ENCODE measurements around the gene SARDH.
"Not testable (repeated sequence)": the region's sequence is repeated elsewhere in the genome, so short reads cannot be mapped to it uniquely, and the experiment has no call there.

The SARDH gene

DNA sequence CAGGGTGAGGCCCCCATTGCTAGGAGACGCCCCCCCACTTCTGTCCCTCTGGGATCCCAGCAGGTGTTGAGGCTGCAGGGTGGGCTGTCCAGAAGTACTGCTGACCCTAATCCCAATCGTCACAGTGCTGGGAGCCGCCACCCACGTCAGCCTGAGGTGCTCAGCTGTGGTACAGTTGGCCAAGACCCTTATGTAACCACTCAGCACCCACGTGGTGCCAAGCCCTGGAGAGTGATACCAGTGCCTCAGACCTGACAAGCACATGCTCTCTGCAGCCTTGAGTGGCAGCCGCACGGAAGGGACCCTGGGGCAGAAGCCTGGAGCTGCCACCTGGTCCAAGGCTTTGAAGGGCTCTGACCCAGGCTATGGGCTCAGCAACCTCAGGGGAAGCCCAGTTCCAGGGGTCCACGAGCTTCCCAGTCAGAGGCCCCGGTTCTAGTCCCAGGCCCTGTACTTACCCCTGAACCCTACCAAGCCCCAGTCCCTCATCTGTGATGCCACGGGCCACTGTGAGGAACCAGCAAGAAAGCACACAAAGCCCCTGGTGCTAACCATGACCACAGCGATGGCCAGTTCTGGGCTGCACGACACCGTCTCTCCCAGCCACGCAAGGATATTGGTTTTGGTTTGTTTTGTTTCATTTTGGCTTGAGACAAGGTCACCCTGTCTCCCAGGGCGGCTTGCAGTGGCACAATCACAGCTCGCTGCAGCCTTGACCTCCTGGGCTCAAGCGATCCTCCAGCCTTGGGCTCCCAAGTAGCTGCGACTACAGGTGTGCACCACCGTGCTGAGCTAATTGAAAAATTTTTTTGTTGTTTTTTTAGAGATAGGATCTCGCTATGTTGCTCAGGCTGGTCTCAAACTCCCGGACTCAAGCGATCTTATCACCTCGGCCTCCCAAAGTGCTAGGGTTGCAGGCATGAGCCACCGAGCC lies 51.2 kb downstream of the SARDH start:
- no peak for DNase-seq (ENCODE audit: extremely low read depth in 1 of 2, low read depth in 1 of 2)

DNA sequence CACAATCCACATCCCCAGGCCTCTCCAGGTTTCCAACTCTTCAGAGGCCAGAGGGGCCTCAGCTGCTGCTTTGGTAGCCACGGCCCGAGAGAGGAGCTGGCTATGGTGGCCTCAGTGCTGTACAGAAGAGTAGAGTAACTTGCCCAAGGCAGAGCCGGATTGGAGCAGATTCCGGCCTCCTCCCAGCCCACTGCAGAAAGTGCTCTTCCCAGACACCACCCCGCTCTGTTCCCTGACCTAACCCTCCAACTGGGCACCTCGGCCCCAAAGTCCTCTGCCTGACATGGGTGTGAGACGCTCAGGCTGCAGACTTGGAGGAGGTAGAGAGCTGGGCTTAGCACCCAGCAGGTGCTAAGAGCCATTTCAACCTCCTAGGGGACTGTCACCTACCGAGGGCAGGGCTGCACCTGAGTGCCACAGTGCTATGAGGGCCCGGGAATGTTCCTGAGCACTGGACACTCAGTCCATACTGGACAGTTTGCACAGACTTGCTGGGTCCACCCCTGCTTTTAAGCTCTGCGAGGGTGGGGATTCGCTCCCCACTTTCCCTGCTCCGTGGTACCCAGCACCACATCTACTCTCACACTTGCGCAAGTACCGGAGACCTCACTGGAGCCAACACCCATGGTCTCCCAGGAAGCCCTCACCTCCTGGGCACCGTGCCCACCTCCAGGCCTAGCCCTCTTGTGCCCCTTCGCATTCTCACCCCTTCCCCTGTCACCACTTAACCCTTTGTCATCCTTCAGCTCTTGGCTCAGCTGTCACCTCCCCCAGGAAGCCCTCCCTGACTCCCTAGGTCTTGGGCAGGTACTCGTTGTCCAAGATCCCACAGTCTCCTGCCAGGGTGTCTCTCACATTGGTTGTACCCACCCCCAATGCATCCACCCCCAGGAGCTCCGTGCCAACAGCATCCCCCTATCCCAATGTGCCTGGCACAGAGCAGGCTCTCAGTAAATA lies 52.2 kb downstream of the SARDH start:
- no peak for DNase-seq (ENCODE audit: extremely low read depth in 1 of 2, low read depth in 1 of 2)

DNA sequence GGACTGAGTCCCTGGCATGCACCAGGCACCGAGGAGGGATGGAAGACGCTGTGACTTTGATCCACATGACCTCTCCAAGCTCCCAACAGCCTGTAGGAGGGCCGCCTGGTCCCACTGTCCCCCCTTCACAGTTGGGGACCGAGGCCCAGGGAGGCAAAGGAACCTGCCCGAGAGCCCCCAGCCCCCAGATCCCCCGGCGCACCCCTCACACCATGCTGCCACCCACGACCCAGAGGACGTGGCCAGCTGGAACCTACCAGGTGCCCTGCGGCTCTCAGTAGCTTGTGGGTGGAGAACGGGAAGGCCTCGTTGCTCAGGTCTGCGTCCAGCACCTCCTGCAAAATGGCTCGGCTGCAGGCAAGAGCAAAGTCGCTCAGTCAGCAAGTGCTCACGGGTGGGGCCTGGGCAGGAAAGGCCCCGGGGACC lies 53.2 kb downstream of the SARDH start:
- no peak for DNase-seq (ENCODE audit: extremely low read depth in 1 of 2, low read depth in 1 of 2)

DNA sequence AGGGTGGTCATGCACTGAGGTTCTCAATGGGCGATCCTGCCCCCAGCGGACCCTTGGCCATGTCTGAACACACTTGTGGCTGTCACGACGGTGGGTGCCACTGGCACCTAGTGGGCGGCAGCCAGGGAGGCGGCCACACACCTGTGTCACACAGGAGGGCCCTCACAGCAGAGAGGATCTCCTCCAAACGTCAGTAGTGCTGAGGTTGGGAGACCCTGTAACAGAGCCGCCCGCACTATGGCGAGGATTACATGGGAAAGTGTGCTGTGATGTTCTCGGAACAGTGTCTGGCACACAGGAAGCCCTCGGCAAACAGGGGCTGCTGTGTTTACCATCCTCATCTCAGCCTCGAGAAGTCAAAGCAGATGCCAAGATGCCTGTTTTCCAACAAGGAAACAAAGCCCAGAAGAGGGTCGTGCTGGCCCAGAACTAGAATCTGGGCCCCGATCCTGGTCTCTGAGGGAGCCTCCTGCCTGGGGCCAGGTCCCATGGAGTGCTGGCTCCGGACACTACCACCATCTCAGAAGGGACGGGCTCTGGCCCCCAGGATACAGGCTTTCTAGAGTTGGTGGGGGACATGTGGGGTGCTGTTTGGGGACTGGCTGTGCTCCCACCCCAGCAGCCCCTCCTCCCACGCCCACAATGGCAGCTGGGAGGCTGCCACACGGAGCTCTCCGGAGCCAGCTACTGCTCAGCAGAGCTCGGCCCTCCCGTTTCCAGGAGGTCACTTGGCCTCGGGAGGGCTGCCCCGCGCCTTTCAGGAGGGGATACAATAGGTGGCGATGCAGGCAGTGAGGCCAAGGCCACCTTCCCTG lies 53.8 kb downstream of the SARDH start:
- DNase-seq (ENCODE audit: extremely low read depth in 1 of 2, low read depth in 1 of 2), result no peak

DNA sequence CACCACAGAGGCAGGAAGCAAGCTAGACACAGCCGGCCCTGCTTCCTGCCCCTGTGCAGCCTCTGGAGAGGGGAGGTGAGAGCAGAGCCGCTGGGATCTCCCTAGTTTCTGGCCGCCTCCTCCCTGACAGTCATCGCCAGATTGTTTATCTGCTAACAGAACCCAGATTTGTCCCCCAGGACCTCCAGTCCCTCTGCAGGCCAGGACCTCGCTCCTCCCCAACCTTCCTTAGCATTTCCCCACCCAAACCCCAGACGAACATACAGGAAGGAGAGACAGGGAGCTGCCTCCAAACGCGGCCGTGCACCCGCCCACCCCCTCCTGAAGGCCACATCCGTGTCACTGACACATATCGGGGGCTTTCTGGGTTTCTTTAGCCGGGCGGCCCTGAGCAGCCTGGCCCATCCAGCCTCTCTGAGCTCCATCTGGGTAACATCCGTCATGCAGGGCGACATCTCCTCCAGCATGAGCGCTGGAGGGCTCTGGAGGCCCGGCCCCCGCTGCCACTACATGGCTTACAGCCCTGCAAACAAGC lies 54.5 kb downstream of the SARDH start:
- peak; percentile 44 to 48 for DNase-seq (ENCODE audit: extremely low read depth in 1 of 2, low read depth in 1 of 2)

DNA sequence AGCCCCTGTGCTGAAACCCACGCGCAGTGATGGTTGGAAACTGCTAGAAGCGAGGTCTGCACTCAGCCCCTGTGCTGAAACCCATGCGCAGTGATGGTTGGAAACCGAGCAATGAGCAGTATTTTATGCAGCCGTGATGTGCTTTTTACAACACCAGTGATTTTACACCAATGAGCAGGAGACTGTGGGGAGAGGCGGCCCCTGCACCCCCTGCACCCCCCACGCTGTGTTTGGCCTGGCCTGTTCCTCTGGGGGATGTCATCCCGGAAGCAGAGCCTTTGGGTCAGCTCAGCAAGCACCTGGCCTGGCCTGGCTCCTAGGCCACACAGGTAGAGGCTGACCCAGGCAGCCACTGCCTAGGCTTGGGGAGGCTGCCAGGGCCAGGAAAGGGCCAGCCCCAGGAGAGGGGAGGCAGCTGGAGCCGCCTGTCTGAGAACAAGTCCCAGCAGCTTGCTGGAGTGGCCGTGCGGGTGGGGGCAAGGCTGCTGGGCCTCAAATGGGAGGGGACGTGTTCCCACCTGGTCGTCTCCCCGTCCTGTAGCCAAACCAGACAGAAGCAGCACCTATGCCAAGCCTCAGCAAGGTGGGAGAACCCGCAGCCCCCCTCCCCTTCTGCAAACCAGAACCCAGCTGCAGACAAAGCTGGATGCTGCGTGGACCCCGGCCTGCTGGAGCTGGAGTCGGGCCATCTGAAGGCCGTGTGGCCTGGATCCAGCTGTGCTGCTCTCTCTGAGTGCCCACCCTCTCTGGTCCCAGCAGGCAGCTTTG lies 55.1 kb downstream of the SARDH start:
- no peak for DNase-seq (ENCODE audit: extremely low read depth in 1 of 2, low read depth in 1 of 2)

DNA sequence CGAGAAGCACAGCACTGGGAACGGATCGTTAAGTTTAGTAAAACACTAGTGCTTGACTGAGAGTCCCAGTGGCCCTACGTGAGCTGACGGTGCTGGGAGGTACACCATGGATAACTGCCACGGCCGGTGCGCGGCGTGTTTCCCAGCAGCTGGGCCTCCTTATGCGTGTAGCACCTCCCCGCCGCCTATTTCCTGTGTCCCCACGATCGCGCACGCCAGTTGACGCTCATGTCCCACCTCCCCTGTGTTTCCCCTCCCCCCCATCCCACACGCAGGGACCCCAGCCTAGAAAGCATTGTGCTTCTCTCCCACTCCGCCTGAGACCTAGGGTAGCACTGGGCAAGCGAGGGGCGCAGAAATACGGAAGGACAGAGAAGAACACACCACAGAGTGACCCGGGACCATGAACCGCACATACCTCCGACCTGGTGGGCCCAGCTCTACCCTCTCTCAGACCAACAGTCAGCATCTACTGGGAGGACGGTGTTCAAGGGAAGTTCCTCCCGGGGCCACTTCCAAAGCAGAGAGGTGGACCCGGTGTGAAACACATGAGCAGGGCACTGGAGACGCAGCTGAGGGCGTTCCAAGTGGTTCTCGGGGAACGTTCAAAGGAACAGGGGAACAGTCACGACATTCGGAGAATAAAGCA lies 56.4 kb downstream of the SARDH start:
- DNase-seq (ENCODE audit: extremely low read depth in 1 of 2, low read depth in 1 of 2), result no peak

DNA sequence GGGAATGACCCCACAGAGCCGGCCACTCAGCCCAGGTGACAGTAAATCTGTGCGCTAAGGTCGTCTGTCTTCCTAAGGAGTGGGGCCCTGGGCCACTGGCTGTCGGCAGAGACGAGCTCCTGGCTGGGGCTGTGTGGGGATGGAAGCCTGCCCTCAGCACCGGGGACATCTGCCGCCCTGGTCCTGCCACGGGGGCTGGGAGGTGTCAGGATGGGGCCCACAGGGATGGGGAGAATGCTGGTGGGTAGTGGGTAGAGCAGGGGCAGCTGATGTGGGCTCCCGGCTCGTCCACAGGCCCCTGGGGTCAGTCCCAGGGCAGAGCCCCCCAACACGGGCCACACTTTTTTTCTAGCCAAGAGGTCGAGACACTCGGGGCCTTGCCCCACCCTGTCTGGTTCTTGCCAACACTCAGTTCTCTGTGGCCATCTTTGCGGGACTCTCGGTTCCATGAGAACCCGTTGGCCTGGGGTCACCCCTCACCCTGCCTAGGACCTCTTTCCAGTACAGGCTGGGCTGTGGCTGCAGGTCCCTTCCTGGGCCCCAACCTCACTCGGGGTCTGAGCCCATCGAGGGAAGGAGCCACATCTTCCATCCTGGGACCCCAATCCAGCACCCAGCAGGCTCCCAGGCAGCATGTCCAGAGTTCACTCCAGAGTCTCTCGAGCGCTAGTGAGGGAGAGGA lies 57.0 kb downstream of the SARDH start:
- no peak for DNase-seq (ENCODE audit: extremely low read depth in 1 of 2, low read depth in 1 of 2)

DNA sequence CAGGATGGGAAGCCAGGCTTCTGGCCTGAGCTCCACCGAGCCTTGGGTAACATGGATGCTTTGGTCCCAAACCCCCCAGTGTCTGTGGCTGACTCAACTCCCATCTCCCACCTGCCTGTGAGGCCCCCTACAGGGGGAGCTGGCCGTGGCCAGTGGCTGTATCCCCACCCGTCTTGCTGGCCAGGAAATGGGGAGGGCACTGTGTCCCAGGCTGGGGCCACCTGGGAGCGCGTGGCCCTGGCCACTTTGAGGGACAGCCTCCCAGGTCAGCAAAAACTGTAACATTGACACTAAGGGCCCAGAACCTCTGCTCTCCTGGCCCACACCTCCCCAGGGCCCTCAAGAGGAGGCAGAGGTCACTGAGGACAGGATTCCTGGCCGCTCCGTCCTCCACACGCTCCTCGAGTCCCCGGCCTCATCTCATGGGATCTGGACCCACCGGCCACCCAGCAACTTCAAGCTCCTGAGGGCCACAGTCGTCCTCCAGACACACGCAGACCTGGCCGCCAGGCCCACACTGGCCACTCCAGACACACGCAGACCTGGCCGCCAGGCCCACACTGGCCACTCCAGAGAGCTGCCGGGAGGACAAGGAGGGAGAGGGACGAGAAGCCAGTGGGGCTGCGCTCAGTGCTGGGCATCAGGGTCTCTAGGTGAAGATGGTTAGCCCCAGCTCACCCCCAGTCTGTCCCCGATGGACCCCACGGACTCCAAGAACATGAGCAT lies 57.7 kb downstream of the SARDH start:
- DNase-seq (ENCODE audit: extremely low read depth in 1 of 2, low read depth in 1 of 2), result no peak

DNA sequence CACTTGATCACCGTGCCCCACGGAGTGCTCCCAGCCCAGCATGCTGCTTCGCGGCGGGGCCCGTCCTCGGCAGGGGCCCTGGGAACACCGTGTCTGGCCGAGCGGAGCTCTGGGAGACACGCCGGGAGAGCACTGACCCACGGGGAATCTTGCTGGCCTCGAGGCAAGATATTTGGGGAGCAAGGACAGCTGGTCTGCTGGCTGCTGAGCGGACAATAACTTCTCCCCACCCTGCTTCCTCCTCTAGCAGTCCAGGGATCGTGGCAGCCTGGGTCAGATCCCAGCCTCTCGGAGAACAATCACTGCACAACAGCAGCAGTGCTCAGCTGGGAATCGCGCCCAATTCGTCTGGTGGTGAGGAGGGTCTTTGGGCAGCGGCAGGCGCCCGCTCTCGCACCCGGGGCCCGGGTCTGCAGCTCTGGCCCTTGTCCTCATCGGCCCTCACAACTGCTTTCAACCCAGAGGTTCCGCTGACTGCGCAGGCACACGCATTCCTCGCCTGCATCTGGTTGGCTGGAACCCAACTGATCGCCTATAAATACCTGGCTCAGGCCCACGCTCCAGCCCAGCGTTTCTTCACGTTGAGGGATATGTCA lies 58.6 kb downstream of the SARDH start:
- DNase-seq (ENCODE audit: extremely low read depth in 1 of 2, low read depth in 1 of 2), result no peak

DNA sequence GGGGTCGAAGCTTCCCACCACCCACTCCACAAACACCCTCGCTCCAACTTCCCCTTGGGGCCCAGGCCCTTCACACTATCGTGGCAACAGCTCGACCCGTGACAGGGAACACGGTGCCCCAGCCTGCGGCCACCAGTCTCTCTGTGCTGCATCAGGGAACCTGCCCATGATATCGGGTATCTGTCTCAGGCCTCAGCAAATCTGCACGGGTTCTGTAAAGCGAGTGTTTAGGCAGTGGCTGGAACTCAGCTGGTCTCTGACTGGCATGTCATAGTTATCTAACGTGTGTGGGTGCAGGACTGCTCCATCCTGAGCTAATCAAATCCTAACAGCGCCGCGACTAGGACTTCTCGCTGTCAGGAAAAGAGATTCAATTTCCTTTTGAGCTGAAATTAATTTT lies 59.1 kb downstream of the SARDH start:
- no peak for DNase-seq (ENCODE audit: extremely low read depth in 1 of 2, low read depth in 1 of 2)

DNA sequence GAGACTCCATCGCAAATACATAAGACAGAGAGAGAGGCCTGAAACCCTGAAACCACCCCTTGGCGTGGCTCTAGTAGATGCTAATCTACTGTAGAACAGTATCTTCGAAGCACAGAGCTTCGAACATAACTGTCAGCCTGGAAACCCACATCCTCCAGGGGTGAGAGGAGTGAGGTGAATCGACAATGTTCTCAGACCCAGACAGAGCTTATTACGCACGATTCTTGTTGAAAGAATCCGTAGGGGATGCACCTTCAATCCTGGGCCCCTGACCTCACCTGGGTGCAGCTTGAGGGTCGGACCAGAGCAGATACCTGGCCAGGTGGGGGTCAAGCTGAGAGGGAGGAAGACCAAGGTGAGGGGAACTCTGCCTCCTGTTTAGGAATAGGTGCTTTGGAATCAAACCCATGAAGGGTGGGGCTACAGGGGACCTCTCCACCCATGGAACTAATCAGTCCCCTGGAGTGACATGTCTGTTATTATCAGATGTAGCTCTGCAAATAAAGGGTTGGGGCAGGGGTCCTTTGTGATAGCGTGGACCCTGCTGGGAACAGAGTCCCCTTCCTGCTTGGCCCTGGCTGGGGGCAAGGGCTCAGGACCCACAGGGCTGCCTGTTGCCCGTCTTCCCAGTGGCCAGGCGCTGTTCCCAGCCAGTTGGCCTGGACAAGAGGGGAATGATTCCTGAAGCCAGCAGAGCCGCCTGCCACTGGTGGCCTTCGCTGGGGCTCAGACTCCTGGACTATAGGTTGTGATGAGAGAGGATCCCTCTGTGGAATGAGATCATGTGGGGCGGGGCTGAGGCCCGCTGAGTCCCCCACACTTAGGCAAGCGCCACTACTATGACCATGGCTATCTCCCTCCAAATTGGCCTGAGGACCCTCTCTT lies 60.8 kb downstream of the SARDH start:
- peak in 1 of 2 donors; percentile 44 for DNase-seq (ENCODE audit: extremely low read depth in 1 of 2, low read depth in 1 of 2)

DNA sequence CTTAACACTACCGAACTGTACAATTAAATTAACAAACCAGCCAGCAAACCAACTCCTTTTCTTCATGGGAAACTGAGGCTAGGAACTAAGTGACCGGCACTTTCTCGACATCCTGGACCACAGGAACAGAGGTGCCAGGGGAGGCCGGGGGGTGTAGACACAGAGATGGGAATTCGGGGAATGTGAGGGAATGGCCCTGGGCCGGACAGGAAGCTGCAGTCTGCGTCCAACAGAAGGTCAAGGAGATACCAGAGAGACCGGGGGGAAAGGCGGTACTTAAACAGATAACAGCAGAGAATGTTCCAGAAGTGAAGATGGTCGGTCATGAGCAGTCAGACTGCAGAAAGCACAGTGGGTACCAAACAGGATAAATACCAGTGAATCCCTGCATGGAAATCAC lies 61.7 kb downstream of the SARDH start:
- no peak for DNase-seq (ENCODE audit: extremely low read depth in 1 of 2, low read depth in 1 of 2)

DNA sequence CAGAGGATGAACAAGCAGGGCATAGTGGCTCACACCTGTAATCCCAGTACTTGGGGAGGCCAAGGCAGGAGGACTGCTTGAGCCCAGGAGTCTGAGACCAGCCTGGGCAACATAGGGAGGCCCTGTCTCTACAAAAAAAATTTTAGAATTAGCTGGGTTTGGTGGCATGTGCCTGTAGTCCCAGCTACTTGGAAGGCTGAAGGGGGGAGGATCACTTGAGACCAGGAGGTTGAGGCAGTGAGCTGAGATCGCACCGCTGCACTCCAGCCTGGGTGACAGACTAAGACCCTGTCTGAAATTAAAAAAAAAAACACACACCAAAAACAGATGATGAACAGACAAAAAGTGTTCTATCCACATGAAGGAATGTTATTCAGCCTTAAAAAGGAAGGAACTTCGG lies 62.4 kb downstream of the SARDH start:
- DNase-seq (ENCODE audit: extremely low read depth in 1 of 2, low read depth in 1 of 2), result not testable (repeated sequence)

DNA sequence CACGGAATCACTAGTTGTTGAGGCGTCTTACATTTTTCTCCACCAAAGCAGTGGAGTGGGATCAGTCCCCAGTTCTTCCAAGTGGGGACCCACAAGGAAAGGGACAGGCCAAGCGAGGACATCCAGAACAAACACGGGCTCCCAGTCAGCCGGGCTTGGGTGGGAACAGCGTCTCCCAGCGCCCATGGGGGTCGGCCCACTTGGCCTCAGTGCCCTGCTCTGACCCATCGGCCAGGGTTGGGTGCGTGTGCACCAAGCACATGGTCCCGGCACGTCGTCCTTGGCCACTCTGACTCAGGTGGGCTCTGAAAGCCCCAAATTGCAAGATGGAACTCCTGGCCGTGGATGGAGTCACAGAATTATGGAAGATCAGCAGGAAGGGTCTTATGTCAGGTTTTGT lies 64.1 kb downstream of the SARDH start:
- DNase-seq (ENCODE audit: extremely low read depth in 1 of 2, low read depth in 1 of 2), result no peak

DNA sequence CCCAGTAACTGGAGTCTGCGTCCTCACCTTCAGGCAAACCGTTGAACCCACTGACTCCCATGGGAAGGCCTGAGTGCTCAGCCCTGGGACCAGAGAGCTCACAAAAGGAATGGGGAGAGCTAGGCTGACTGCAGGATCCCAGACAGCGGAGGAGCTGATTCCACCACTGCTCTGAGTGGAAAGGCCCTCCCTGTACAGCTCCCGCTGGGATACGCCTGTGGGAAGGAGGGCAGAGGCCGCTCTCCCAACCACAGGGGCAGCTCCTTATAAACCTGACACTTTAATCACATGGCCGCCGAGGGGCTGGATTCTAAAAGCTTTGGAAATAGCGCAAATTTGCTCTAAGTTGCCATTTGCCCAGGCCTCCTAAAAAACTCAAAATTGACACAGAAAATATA lies 64.9 kb downstream of the SARDH start:
- DNase-seq (ENCODE audit: extremely low read depth in 1 of 2, low read depth in 1 of 2), result no peak
